Gastroesophageal sphincter (tissue), 4 donors: Measurements from ENCODE around the gene DAPK2. TPM values are rescaled to one million over a fixed set of nuclear protein-coding genes. Genes with fewer than 3 reads are reported as not detected.
A peak's percentile ranks its signal among the peaks of the same experiment; 100 is the strongest.
"Not testable (repeated sequence)": the region's sequence is repeated elsewhere in the genome, so short reads cannot be mapped to it uniquely, and the experiment has no call there.

Experiments used
- ATAC-seq: fragments of 150-250 bp; one replicate; pipeline ENCODE4 v1.9.1; 2016; ENCODE audit warnings: mild to moderate bottlenecking, moderate library complexity
- H3K27ac ChIP-seq, 4 donors: fragments of 200-600 bp; sonication (generic) in 3 of 4; 1 replicate in 3 of 4; 2 replicates in 1 of 4; pipeline ENCODE4 v1.5.1; 2016 to 2019
- H3K27me3 ChIP-seq: fragments of 200-600 bp; sonication (generic); one replicate; pipeline ENCODE4 v1.5.1; 2019
- H3K36me3 ChIP-seq, 2 donors: fragments of 200-600 bp; sonication (generic); one replicate each; pipeline ENCODE4 v1.5.1; 2019; ENCODE audit warnings: control low read depth in 1 of 2
- H3K4me1 ChIP-seq, 3 donors: fragments of 200-600 bp; sonication (generic); 1 replicate in 2 of 3; 2 replicates in 1 of 3; pipeline ENCODE4 v1.5.1; 2016 to 2019; ENCODE audit warnings: control low read depth in 2 of 3
- H3K4me3 ChIP-seq, 2 donors: fragments of 200-600 bp; sonication (generic); one replicate each; pipeline ENCODE4 v1.5.1; 2019; ENCODE audit warnings: mild to moderate bottlenecking in 1 of 2, moderate library complexity in 1 of 2
- H3K9me3 ChIP-seq, 3 donors: fragments of 200-600 bp; sonication (generic); one replicate each; pipeline ENCODE4 v1.5.1; 2017 to 2019; ENCODE audit warnings: control low read depth in 2 of 3
- CTCF ChIP-seq, 4 experiments: fragments of 200-600 bp in 2 of 4; fragments of 450-650 bp in 2 of 4; sonication (generic) in 1 of 4; IDR thresholded peaks; one replicate each; pipeline ENCODE4 v1.5.1; 2017 to 2019; ENCODE audit warnings: antibody characterized with exemption in 4 of 4, mild to moderate bottlenecking in 2 of 4, moderate library complexity in 2 of 4
- EP300 ChIP-seq: sonication (generic); formaldehyde crosslinking; IDR thresholded peaks from one replicate; pipeline ENCODE4 v1.6.1; 2017; ENCODE audit warnings: antibody characterized with exemption, mild to moderate bottlenecking
- POLR2A ChIP-seq, 2 donors: fragments of 450-650 bp; IDR thresholded peaks; one replicate each; pipeline ENCODE4 v1.6.1; 2017; ENCODE audit warnings: antibody characterized with exemption in 2 of 2, mild to moderate bottlenecking in 2 of 2, moderate library complexity in 1 of 2
- POLR2AphosphoS5 ChIP-seq: sonication (generic); formaldehyde crosslinking; IDR thresholded peaks from one replicate; pipeline ENCODE4 v1.6.1; 2017; ENCODE audit warnings: antibody characterized with exemption
- WGBS, 2 donors: methylation state at CpG; one replicate each; pipeline ENCODE4 v1.1.5; 2018; ENCODE audit warnings: low coverage in 1 of 2; 5-methylcytosine and 5-hydroxymethylcytosine counted together
- total RNA-seq, 4 donors: library from RNA; depleted of rRNA; stranded (reverse); fragments of >200 nt; gene quantifications; one replicate each; pipeline ENCODE4 v1.1.0, GENCODE V29; 2016

DAPK2 gene
- total RNA-seq, 4 donors from 2014 or later = 2.0 to 9.5 (median 6.4) TPM

- 71 to 72% methylated on average over 5 of the region's 5 CpGs for WGBS, 2 donors
- Histone ChIP-seq H3K9me3 (no peaks in the 10 kb centered on the region), H3K27ac (no peak overlapping the region), H3K27me3 (no peaks in the 10 kb centered on the region), H3K36me3 (no peaks in the 10 kb centered on the region), H3K4me3 (no peak overlapping the region), H3K4me1 (no peaks in the 10 kb centered on the region)
- no peak for ATAC-seq
- TF ChIP-seq POLR2AphosphoS5 = no peak
- no peak for TF ChIP-seq CTCF (IDR thresholded peaks at IDR 0.05)
- TF ChIP-seq POLR2A (IDR thresholded peaks at IDR 0.05) = no peak
- TF ChIP-seq EP300 = no peak
These were observed 12.0 kb upstream of the DAPK2 start for GRCh38 chr15:64058279-64058678.

GRCh38 chr15:64053674-64054073, 7.4 kb upstream of the DAPK2 start:
- H3K4me3 ChIP-seq, H3K4me1 ChIP-seq, ATAC-seq, H3K27ac ChIP-seq, H3K36me3 ChIP-seq, H3K9me3 ChIP-seq: not testable (repeated sequence)
- peaks cover 11% of the 10 kb centered on the region for H3K27me3 ChIP-seq
- WGBS, 2 donors = 84 to 89% methylated on average over 7 to 11 of the region's 12 CpGs

GRCh38 chr15:64052925-64053491, 6.7 kb upstream of the DAPK2 start:
- Histone ChIP-seq H3K36me3 (no peaks in the 10 kb centered on the region), H3K4me1 (no peaks in the 10 kb centered on the region), H3K4me3 (no peak overlapping the region), H3K27me3 (peaks cover 11% of the 10 kb centered on the region), H3K27ac (no peak overlapping the region), H3K9me3 (no peaks in the 10 kb centered on the region)
- no peak for ATAC-seq
- WGBS, 2 donors = 52 to 100% methylated on average over 1 to 2 of the region's 5 CpGs
- no peak for TF ChIP-seq CTCF (IDR thresholded peaks at IDR 0.05)
- TF ChIP-seq POLR2AphosphoS5 = no peak
- TF ChIP-seq EP300 = no peak
- no peak for TF ChIP-seq POLR2A (IDR thresholded peaks at IDR 0.05)

- 90 to 92% methylated on average over 3 to 5 of the region's 6 CpGs for WGBS, 2 donors
- ATAC-seq = peak; percentile 34
These were observed 5.3 kb upstream of the DAPK2 start for GRCh38 chr15:64051407-64052259.

GRCh38 chr15:64051093-64051402, 4.8 kb upstream of the DAPK2 start:
- H3K36me3 ChIP-seq = no peaks in the 10 kb centered on the region
- no peak overlapping the region for H3K4me3 ChIP-seq
- TF ChIP-seq POLR2A (IDR thresholded peaks at IDR 0.05) = no peak
- TF ChIP-seq EP300 = no peak
- TF ChIP-seq POLR2AphosphoS5 = no peak
- TF ChIP-seq CTCF (IDR thresholded peaks at IDR 0.05) = no peak
- H3K27me3 ChIP-seq = peaks cover 20% of the 10 kb centered on the region
- no peaks in the 10 kb centered on the region for H3K9me3 ChIP-seq
- peaks cover 0 to 9% (median 6%) of the 10 kb centered on the region in 3 donors for H3K4me1 ChIP-seq
- 100% methylated on average over 1 to 2 of the region's 2 CpGs for WGBS, 2 donors
- ATAC-seq = no peak
- H3K27ac ChIP-seq = no peak overlapping the region

More at GRCh38 chr15:64051407-64052259, 5.3 kb upstream of the DAPK2 start:
- Histone ChIP-seq H3K36me3 (no peaks in the 10 kb centered on the region), H3K27ac (no peak overlapping the region), H3K27me3 (peaks cover 17% of the 10 kb centered on the region), H3K4me1 (peaks cover 0 to 5% (median 5%) of the 10 kb centered on the region in 3 donors), H3K9me3 (no peaks in the 10 kb centered on the region), H3K4me3 (no peak overlapping the region)
- TF ChIP-seq POLR2A (IDR thresholded peaks at IDR 0.05) = no peak
- TF ChIP-seq POLR2AphosphoS5 = no peak
- no peak for TF ChIP-seq CTCF (IDR thresholded peaks at IDR 0.05)
- no peak for TF ChIP-seq EP300
